ENCODE measurements around the gene RBBP6.
"Not testable (repeated sequence)": the region's sequence is repeated elsewhere in the genome, so short reads cannot be mapped to it uniquely, and the experiment has no call there.

RBBP6 gene

GRCh38 chr16:24571096-24571495 is 31.7 kb downstream of the RBBP6 start:
- no peak for DNase-seq

- DNase-seq, result no peak
Measured at GRCh38 chr16:24572069-24572468, 32.7 kb downstream of the RBBP6 start.

GRCh38 chr16:24573141-24573540 is 33.8 kb downstream of the RBBP6 start:
- no peak for DNase-seq

- not testable (repeated sequence) for DNase-seq
Measured at GRCh38 chr16:24574515-24575485, 35.4 kb downstream of the RBBP6 start.

GRCh38 chr16:24575791-24576190 is 36.4 kb downstream of the RBBP6 start:
- DNase-seq, result not testable (repeated sequence)

GRCh38 chr16:24577167-24577566 is 37.8 kb downstream of the RBBP6 start:
- DNase-seq, result no peak

GRCh38 chr16:24580665-24581064 is 41.3 kb downstream of the RBBP6 start:
- no peak for DNase-seq

GRCh38 chr16:24583494-24583893 is 44.1 kb downstream of the RBBP6 start:
- DNase-seq, result no peak

GRCh38 chr16:24589997-24590396 is 50.6 kb downstream of the RBBP6 start:
- DNase-seq, result no peak

- DNase-seq, result no peak
Measured at GRCh38 chr16:24598777-24599437, 59.5 kb downstream of the RBBP6 start.

- DNase-seq, result no peak
Measured at GRCh38 chr16:24609417-24609739, 70.0 kb downstream of the RBBP6 start.

- DNase-seq, result no peak
Measured at GRCh38 chr16:24609740-24610415, 70.5 kb downstream of the RBBP6 start.

- no peak for DNase-seq
Measured at GRCh38 chr16:24610416-24610755, 71.0 kb downstream of the RBBP6 start.

- DNase-seq, result no peak
Measured at GRCh38 chr16:24611310-24611709, 71.9 kb downstream of the RBBP6 start.

GRCh38 chr16:24612656-24613055 is 73.3 kb downstream of the RBBP6 start:
- no peak for DNase-seq

GRCh38 chr16:24613267-24613666 is 73.9 kb downstream of the RBBP6 start:
- DNase-seq, result not testable (repeated sequence)

- no peak for DNase-seq
Measured at GRCh38 chr16:24617502-24617901, 78.1 kb downstream of the RBBP6 start.

All from GDM1 (cell line).